ENCODE results near the gene TJP1.
A peak's percentile ranks its signal among the peaks of the same experiment; 100 is the strongest.

Gene TJP1

GRCh38 chr15:29686079-29686425, 136.2 kb downstream of the TJP1 start:
- Histone ChIP-seq H3K4me1 (ENCODE audit: control insufficient read depth, insufficient read depth, low read length) (peaks cover 3% of the 10 kb centered on the region), H3K9me3 (ENCODE audit: control insufficient read depth, low read length) (no peaks in the 10 kb centered on the region), H3K36me3 (ENCODE audit: control insufficient read depth, insufficient read depth, low read length, severe bottlenecking) (no peaks in the 10 kb centered on the region), H3K4me3 (ENCODE audit: low read length) (no peak overlapping the region), H3K9ac (ENCODE audit: low read length) (no peak overlapping the region), H3K27me3 (replicated peaks; ENCODE audit: control insufficient read depth, insufficient read depth, low read length) (peaks cover 4% of the 10 kb centered on the region)
- DNase-seq (ENCODE audit: low read depth), result no peak

- H3K9ac ChIP-seq (ENCODE audit: low read length), result no peak overlapping the region
- no peaks in the 10 kb centered on the region for H3K9me3 ChIP-seq (ENCODE audit: control insufficient read depth, low read length)
- no peaks in the 10 kb centered on the region for H3K4me1 ChIP-seq (ENCODE audit: control insufficient read depth, insufficient read depth, low read length)
- DNase-seq (ENCODE audit: low read depth), result no peak
- H3K4me3 ChIP-seq (ENCODE audit: low read length), result no peak overlapping the region
- peaks cover 4% of the 10 kb centered on the region for H3K27me3 ChIP-seq (replicated peaks; ENCODE audit: control insufficient read depth, insufficient read depth, low read length)
- H3K36me3 ChIP-seq (ENCODE audit: control insufficient read depth, insufficient read depth, low read length, severe bottlenecking), result no peaks in the 10 kb centered on the region
These were observed 136.9 kb downstream of the TJP1 start for GRCh38 chr15:29685156-29686078.

DNA sequence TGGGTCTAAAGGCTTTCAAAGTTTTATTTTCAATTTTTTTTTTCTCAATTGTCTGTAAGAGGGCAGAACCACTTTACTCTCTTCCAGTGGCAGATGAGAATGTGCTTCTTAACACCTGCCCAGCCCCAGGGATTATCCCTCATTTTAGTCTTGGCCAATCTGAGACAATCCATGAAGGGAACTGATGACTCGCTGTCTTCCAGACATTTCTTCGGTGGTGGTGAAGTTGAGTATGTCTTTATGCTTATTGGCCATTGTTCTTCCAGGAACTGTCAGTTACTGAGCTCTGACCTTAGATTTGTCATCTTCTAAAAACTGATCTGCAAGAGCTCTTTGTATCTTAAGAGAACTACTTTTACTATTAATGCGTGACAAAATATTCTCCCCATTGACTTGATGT, 139.5 kb downstream of the TJP1 start:
- Histone ChIP-seq H3K36me3 (ENCODE audit: control insufficient read depth, insufficient read depth, low read length, severe bottlenecking) (no peaks in the 10 kb centered on the region), H3K4me1 (ENCODE audit: control insufficient read depth, insufficient read depth, low read length) (no peaks in the 10 kb centered on the region), H3K27me3 (replicated peaks; ENCODE audit: control insufficient read depth, insufficient read depth, low read length) (no peaks in the 10 kb centered on the region), H3K4me3 (ENCODE audit: low read length) (no peak overlapping the region), H3K9ac (ENCODE audit: low read length) (no peak overlapping the region), H3K9me3 (ENCODE audit: control insufficient read depth, low read length) (no peaks in the 10 kb centered on the region)
- DNase-seq (ENCODE audit: low read depth), result no peak

DNA sequence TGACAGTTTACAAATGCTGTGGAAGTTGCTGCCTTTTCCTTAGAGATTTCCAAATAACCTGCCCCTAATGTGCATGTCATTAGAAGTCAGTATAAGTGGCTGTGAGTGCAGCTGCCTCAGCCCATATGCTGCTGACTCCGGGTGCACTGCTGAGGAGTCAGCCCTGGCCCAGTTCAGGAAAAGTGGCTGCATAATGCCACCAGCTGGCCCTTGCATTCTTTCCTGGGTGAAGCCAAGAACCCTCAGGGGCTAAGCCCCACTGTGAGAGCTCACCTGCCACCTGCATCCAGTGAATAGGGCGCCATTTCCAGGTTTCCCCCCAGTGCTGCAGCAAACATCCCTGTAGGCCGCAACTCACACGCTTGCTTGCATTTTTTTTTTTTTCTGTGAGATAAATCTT, 139.9 kb downstream of the TJP1 start:
- H3K4me3 ChIP-seq (ENCODE audit: low read length), result no peak overlapping the region
- H3K27me3 ChIP-seq (replicated peaks; ENCODE audit: control insufficient read depth, insufficient read depth, low read length), result no peaks in the 10 kb centered on the region
- DNase-seq (ENCODE audit: low read depth), result no peak
- H3K9ac ChIP-seq (ENCODE audit: low read length), result no peak overlapping the region
- H3K9me3 ChIP-seq (ENCODE audit: control insufficient read depth, low read length), result no peaks in the 10 kb centered on the region
- no peaks in the 10 kb centered on the region for H3K36me3 ChIP-seq (ENCODE audit: control insufficient read depth, insufficient read depth, low read length, severe bottlenecking)
- peaks cover under 1% of the 10 kb centered on the region for H3K4me1 ChIP-seq (ENCODE audit: control insufficient read depth, insufficient read depth, low read length)

DNA sequence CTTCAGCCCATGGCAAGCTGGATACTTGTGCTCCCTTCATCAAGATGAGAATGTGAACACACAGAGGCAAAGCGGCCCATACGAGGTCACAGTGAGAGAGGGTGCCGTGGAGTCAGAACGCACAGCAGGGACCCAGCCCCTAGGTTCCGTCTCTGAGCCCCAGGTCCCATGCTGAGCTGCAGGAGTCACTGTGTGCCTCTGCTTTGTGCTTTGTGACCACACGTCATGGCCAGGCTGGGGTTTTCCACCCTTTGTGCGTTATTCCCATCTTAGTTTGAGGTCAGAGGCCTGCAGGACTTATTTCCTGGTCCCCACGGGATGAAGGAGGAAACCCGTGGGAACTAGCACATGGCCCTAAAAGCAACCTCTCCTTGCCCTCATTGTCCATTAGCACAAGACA, 140.3 kb downstream of the TJP1 start:
- Histone ChIP-seq H3K4me1 (ENCODE audit: control insufficient read depth, insufficient read depth, low read length) (peaks cover 5% of the 10 kb centered on the region), H3K9ac (ENCODE audit: low read length) (no peak overlapping the region)
- DNase-seq (ENCODE audit: low read depth), result no peak

GRCh38 chr15:29681166-29681845, 141.0 kb downstream of the TJP1 start:
- no peaks in the 10 kb centered on the region for H3K9me3 ChIP-seq (ENCODE audit: control insufficient read depth, low read length)
- H3K4me1 ChIP-seq (ENCODE audit: control insufficient read depth, insufficient read depth, low read length), result peaks cover 7% of the 10 kb centered on the region
- H3K4me3 ChIP-seq (ENCODE audit: low read length), result no peak overlapping the region
- no peak for DNase-seq (ENCODE audit: low read depth)
- H3K36me3 ChIP-seq (ENCODE audit: control insufficient read depth, insufficient read depth, low read length, severe bottlenecking), result no peaks in the 10 kb centered on the region
- no peaks in the 10 kb centered on the region for H3K27me3 ChIP-seq (replicated peaks; ENCODE audit: control insufficient read depth, insufficient read depth, low read length)
- H3K9ac ChIP-seq (ENCODE audit: low read length), result no peak overlapping the region

More for the DNA sequence above, 140.3 kb downstream of the TJP1 start:
- H3K36me3 ChIP-seq (ENCODE audit: control insufficient read depth, insufficient read depth, low read length, severe bottlenecking), result no peaks in the 10 kb centered on the region
- H3K27me3 ChIP-seq (replicated peaks; ENCODE audit: control insufficient read depth, insufficient read depth, low read length), result no peaks in the 10 kb centered on the region
- no peak overlapping the region for H3K4me3 ChIP-seq (ENCODE audit: low read length)
- H3K9me3 ChIP-seq (ENCODE audit: control insufficient read depth, low read length), result no peaks in the 10 kb centered on the region

GRCh38 chr15:29680465-29681165, 141.7 kb downstream of the TJP1 start:
- Histone ChIP-seq H3K4me1 (ENCODE audit: control insufficient read depth, insufficient read depth, low read length) (peaks cover 7% of the 10 kb centered on the region), H3K27me3 (replicated peaks; ENCODE audit: control insufficient read depth, insufficient read depth, low read length) (no peaks in the 10 kb centered on the region), H3K4me3 (ENCODE audit: low read length) (no peak overlapping the region), H3K9me3 (ENCODE audit: control insufficient read depth, low read length) (no peaks in the 10 kb centered on the region), H3K36me3 (ENCODE audit: control insufficient read depth, insufficient read depth, low read length, severe bottlenecking) (no peaks in the 10 kb centered on the region), H3K9ac (ENCODE audit: low read length) (no peak overlapping the region)
- no peak for DNase-seq (ENCODE audit: low read depth)

GRCh38 chr15:29678504-29679034, 143.7 kb downstream of the TJP1 start:
- Histone ChIP-seq H3K36me3 (ENCODE audit: control insufficient read depth, insufficient read depth, low read length, severe bottlenecking) (no peaks in the 10 kb centered on the region), H3K9ac (ENCODE audit: low read length) (no peak overlapping the region), H3K9me3 (ENCODE audit: control insufficient read depth, low read length) (no peaks in the 10 kb centered on the region), H3K27me3 (replicated peaks; ENCODE audit: control insufficient read depth, insufficient read depth, low read length) (peaks cover 2% of the 10 kb centered on the region), H3K4me1 (ENCODE audit: control insufficient read depth, insufficient read depth, low read length) (peaks cover 7% of the 10 kb centered on the region), H3K4me3 (ENCODE audit: low read length) (no peak overlapping the region)
- no peak for DNase-seq (ENCODE audit: low read depth)

DNA sequence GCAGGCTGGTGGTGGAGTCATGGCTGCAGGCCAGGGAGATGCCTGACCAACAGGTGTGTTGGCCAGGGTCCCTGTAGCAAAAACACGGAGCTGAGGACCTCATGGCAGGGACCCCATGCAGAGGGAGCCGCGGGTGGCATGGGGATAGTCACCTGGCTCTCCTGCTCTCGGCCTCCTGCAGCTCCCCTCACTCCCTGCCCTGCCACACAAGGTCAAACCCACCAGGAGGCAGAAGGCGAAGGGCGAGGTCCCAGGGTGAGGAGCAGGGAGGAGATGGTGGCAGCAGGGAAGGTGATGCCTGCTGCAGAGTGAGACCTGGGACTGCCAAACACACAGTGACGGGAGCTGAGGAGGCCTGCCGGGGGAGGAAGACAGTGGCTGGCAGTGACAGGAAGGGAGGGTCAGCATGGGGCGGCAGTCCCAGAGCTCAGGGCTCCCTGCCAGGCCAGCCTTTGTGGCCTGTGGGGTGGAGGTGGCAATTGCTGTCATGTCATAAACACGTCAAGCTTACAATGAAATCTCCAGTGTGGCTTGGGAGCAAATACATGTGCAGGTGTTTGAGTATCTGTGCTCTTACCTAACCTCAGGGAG, 144.3 kb downstream of the TJP1 start:
- no peaks in the 10 kb centered on the region for H3K36me3 ChIP-seq (ENCODE audit: control insufficient read depth, insufficient read depth, low read length, severe bottlenecking)
- H3K4me3 ChIP-seq (ENCODE audit: low read length), result no peak overlapping the region
- peaks cover 7% of the 10 kb centered on the region for H3K4me1 ChIP-seq (ENCODE audit: control insufficient read depth, insufficient read depth, low read length)
- DNase-seq (ENCODE audit: low read depth), result no peak
- H3K9me3 ChIP-seq (ENCODE audit: control insufficient read depth, low read length), result no peaks in the 10 kb centered on the region
- no peak overlapping the region for H3K9ac ChIP-seq (ENCODE audit: low read length)
- H3K27me3 ChIP-seq (replicated peaks; ENCODE audit: control insufficient read depth, insufficient read depth, low read length), result peaks cover 2% of the 10 kb centered on the region

GRCh38 chr15:29677455-29677854, 144.8 kb downstream of the TJP1 start:
- H3K4me3 ChIP-seq (ENCODE audit: low read length), result no peak overlapping the region
- H3K4me1 ChIP-seq (ENCODE audit: control insufficient read depth, insufficient read depth, low read length), result peaks cover 7% of the 10 kb centered on the region
- H3K27me3 ChIP-seq (replicated peaks; ENCODE audit: control insufficient read depth, insufficient read depth, low read length), result peaks cover 2% of the 10 kb centered on the region
- no peaks in the 10 kb centered on the region for H3K36me3 ChIP-seq (ENCODE audit: control insufficient read depth, insufficient read depth, low read length, severe bottlenecking)
- H3K9ac ChIP-seq (ENCODE audit: low read length), result no peak overlapping the region
- H3K9me3 ChIP-seq (ENCODE audit: control insufficient read depth, low read length), result no peaks in the 10 kb centered on the region
- no peak for DNase-seq (ENCODE audit: low read depth)

DNA sequence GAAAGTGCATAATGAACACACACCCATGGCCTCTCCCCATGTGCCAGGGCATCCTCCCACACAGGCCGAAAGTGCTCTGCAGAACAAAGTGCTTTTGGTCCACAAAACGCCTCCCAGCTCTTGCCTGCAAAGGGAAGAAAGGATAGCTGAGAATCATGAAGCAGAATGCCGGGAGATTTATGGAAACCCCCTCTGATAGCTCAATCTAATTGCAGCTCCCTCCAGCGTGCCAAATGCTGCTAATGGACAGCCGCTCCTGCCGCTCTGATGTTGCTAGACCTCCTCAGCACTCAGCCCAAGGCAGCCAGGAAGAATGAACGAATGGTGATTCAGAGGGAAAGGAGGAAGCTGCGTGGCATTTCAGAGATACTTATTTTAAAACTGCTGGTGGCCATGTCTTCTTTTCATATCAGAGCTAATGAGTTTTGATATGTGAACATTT, 145.3 kb downstream of the TJP1 start:
- H3K4me1 ChIP-seq (ENCODE audit: control insufficient read depth, insufficient read depth, low read length), result peaks cover 7% of the 10 kb centered on the region
- H3K9ac ChIP-seq (ENCODE audit: low read length), result no peak overlapping the region
- no peaks in the 10 kb centered on the region for H3K9me3 ChIP-seq (ENCODE audit: control insufficient read depth, low read length)
- H3K36me3 ChIP-seq (ENCODE audit: control insufficient read depth, insufficient read depth, low read length, severe bottlenecking), result no peaks in the 10 kb centered on the region
- DNase-seq (ENCODE audit: low read depth), result peak; percentile 33
- H3K4me3 ChIP-seq (ENCODE audit: low read length), result no peak overlapping the region
- H3K27me3 ChIP-seq (replicated peaks; ENCODE audit: control insufficient read depth, insufficient read depth, low read length), result peaks cover 2% of the 10 kb centered on the region
